Gastroesophageal sphincter (tissue), 3 donors: ENCODE data around the gene MPLKIP.

ENCODE experiments used
- CTCF ChIP-seq, 4 experiments: fragments of 200-600 bp in 2 of 4; fragments of 450-650 bp in 2 of 4; sonication (generic) in 1 of 4; IDR thresholded peaks; one replicate each; pipeline ENCODE4 v1.5.1; 2017 to 2019; ENCODE audit warnings: antibody characterized with exemption in 4 of 4, mild to moderate bottlenecking in 2 of 4, moderate library complexity in 2 of 4
- POLR2A ChIP-seq, 2 donors: fragments of 450-650 bp; IDR thresholded peaks; one replicate each; pipeline ENCODE4 v1.6.1; 2017; ENCODE audit warnings: antibody characterized with exemption in 2 of 2, mild to moderate bottlenecking in 2 of 2, moderate library complexity in 1 of 2

DNA sequence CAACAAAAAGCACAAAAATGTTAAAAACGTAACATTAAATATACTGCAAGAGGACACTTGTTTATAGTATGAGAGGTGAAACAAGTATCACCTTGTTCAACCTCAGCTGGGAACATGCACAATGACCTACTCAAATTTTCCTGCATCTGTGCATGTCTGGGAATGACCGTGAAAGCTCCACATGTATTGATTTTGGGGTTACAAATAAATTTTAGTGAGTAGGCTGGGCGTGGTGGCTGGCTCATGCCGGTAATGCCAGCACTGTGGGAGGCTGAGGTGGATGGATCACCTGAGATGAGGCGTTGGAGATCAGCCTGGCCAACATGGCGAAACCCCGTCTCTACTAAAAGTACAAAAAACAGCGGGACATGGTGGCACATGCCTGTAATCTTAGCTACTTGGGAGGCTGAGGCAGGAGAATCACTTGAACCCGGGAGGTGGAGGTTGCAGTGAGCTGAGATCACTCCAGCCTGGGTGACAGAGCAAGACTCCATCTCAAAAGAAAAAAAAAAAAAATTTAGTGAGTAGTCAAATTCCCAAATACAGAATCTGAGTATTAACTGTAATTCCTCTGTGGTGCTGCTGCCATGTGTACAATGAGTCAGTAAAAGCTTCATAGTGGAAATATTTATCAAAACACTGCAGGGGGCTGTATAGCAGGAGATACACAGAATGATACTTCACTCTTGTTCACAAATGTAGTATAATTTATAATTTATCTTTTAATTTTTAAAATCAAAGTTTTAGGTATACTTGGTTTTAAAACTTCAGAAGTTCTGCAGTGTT is 41.5 kb upstream of the MPLKIP start:
- TF ChIP-seq CTCF (IDR thresholded peaks at IDR 0.05): no peak
- TF ChIP-seq POLR2A (IDR thresholded peaks at IDR 0.05): no peak
